CD14-positive monocyte (primary cell): ENCODE data around the gene SLC1A7. TPM values are rescaled to one million over a fixed set of nuclear protein-coding genes. Genes with fewer than 3 reads are reported as not detected.

Source experiments
- DNase-seq, 3 donors: peaks; one replicate each; pipeline ENCODE4 v3.0.0-alpha.2; 2011 to 2022
- H2AFZ ChIP-seq: 2 replicates; pipeline ENCODE4 v1.6.0; 2012; ENCODE audit warnings: mild to moderate bottlenecking, low read depth, low read length, inconsistent platforms; ENCODE audit not compliant: insufficient read depth, poor library complexity, severe bottlenecking
- H3K27ac ChIP-seq, 2 donors: 1 replicate in 1 of 2; 2 replicates in 1 of 2; pipeline ENCODE4 v1.5.1; 2012 to 2013; ENCODE audit warnings: low read length in 2 of 2, control low read depth in 1 of 2, inconsistent platforms in 1 of 2, low read depth in 1 of 2, mild to moderate bottlenecking in 1 of 2
- H3K27me3 ChIP-seq, 2 donors: one replicate each; pipeline versions ENCODE4 v1.6.0 to v1.6.1; 2011 to 2013; ENCODE audit warnings: low read length in 2 of 2; ENCODE audit not compliant: control insufficient read depth in 2 of 2, insufficient read depth in 2 of 2
- H3K36me3 ChIP-seq, 2 donors: replicated peaks in 1 of 2; 1 replicate in 1 of 2; 2 replicates in 1 of 2; pipeline versions ENCODE4 v1.5.1 to v1.6.1; 2012 to 2013; ENCODE audit warnings: low read length in 2 of 2, control low read depth in 1 of 2, inconsistent platforms in 1 of 2, mild to moderate bottlenecking in 1 of 2; ENCODE audit not compliant: insufficient read depth in 2 of 2, control insufficient read depth in 1 of 2
- H3K4me1 ChIP-seq, 2 donors: 1 replicate in 1 of 2; 2 replicates in 1 of 2; pipeline versions ENCODE4 v1.5.1 to v1.6.1; 2012 to 2013; ENCODE audit warnings: low read length in 2 of 2, control low read depth in 1 of 2, inconsistent platforms in 1 of 2, mild to moderate bottlenecking in 1 of 2, moderate library complexity in 1 of 2; ENCODE audit not compliant: insufficient read depth in 2 of 2, control insufficient read depth in 1 of 2
- H3K4me2 ChIP-seq: replicated peaks from 2 replicates; pipeline ENCODE3; 2012; ENCODE audit warnings: low read length, moderate library complexity, mild to moderate bottlenecking; ENCODE audit not compliant: poor library complexity, severe bottlenecking; ENCODE audit errors: extremely low read depth
- H3K4me3 ChIP-seq, 3 experiments: fragments of 200-600 bp in 1 of 3; sonication (generic) in 1 of 3; replicated peaks in 1 of 3; 1 replicate in 2 of 3; 2 replicates in 1 of 3; pipeline ENCODE4 v1.5.1; 2011 to 2013; ENCODE audit warnings: low read length in 3 of 3, mild to moderate bottlenecking in 3 of 3, control low read depth in 2 of 3, low read depth in 2 of 3, inconsistent platforms in 1 of 3, moderate library complexity in 1 of 3
- H3K79me2 ChIP-seq: 2 replicates; pipeline ENCODE4 v1.6.0; 2012; ENCODE audit warnings: mild to moderate bottlenecking, control low read depth, inconsistent platforms, low read length, moderate library complexity; ENCODE audit not compliant: insufficient read depth
- H3K9ac ChIP-seq: 2 replicates; pipeline ENCODE4 v1.6.0; 2017; ENCODE audit warnings: low read length, mild to moderate bottlenecking; ENCODE audit not compliant: insufficient read depth, poor library complexity, severe bottlenecking
- H3K9me3 ChIP-seq, 2 donors: replicated peaks in 1 of 2; 1 replicate in 1 of 2; 2 replicates in 1 of 2; pipeline versions ENCODE4 v1.5.1 to v1.6.1; 2012 to 2013; ENCODE audit warnings: low read length in 2 of 2, control low read depth in 1 of 2; ENCODE audit not compliant: control insufficient read depth in 1 of 2, insufficient read depth in 1 of 2
- H4K20me1 ChIP-seq: 2 replicates; pipeline ENCODE4 v1.6.0; 2012; ENCODE audit warnings: mild to moderate bottlenecking, low read length, control low read depth, moderate library complexity; ENCODE audit not compliant: insufficient read depth
- H3K27ac Mint-ChIP-seq, 7 donors: one replicate each; pipeline ENCODE4 v1.8.0; 2020; ENCODE audit warnings: mild to moderate bottlenecking in 7 of 7, mixed read lengths in 7 of 7, moderate library complexity in 6 of 7, inconsistent platforms in 2 of 7
- H3K27me3 Mint-ChIP-seq, 3 donors: one replicate each; pipeline ENCODE4 v1.8.0; 2021 to 2022; ENCODE audit warnings: low read depth in 3 of 3, mild to moderate bottlenecking in 3 of 3, mixed read lengths in 3 of 3, moderate library complexity in 3 of 3, inconsistent platforms in 1 of 3
- H3K36me3 Mint-ChIP-seq, 2 donors: one replicate each; pipeline ENCODE4 v1.8.0; 2020; ENCODE audit warnings: mixed read lengths in 2 of 2, inconsistent platforms in 1 of 2, mild to moderate bottlenecking in 1 of 2
- H3K4me1 Mint-ChIP-seq: one replicate; pipeline ENCODE4 v1.8.0; 2020; ENCODE audit warnings: mild to moderate bottlenecking, mixed read lengths
- H3K4me3 Mint-ChIP-seq, 2 donors: one replicate each; pipeline ENCODE4 v1.8.0; 2020; ENCODE audit warnings: mild to moderate bottlenecking in 2 of 2, mixed read lengths in 2 of 2, moderate library complexity in 1 of 2
- H3K9me3 Mint-ChIP-seq, 7 donors: one replicate each; pipeline ENCODE4 v1.8.0; 2020 to 2022; ENCODE audit warnings: mixed read lengths in 7 of 7, mild to moderate bottlenecking in 6 of 7, moderate library complexity in 6 of 7, inconsistent platforms in 2 of 7
- WGBS: methylation state at CpG from one replicate; pipeline ENCODE4 v1.1.5; 2013; ENCODE audit warnings: missing lambda C conversion rate; ENCODE audit not compliant: insufficient coverage; 5-methylcytosine and 5-hydroxymethylcytosine counted together
- intact Hi-C, 2 donors: fragments of 100-400 bp; cut with micrococcal nuclease; formaldehyde crosslinking; loops; one replicate each; pipeline versions ENCODE4 v1.15.0 to v1.15.1; 2023
- polyA plus RNA-seq, 3 donors: library from polyadenylated mRNA; depleted of rRNA in 1 of 3; unstranded in 2 of 3; stranded (reverse) in 1 of 3; fragments of 300-500 nt in 2 of 3; fragments of >200 nt in 1 of 3; fragmentation: Illumina TruSeq in 2 of 3; gene quantifications; 1 replicate in 2 of 3; 2 replicates in 1 of 3; pipeline ENCODE4 v1.2.3, GENCODE V29; 2012 to 2021
- TF ChIP-seq, protein P1 (sequence below): fragments of 200-600 bp; IDR thresholded peaks from one replicate; pipeline ENCODE4 v1.8.0; 2022; ENCODE audit warnings: antibody characterized with exemption, mild to moderate bottlenecking

The SLC1A7 gene
- polyA plus RNA-seq, 3 donors, result not detected

DNA sequence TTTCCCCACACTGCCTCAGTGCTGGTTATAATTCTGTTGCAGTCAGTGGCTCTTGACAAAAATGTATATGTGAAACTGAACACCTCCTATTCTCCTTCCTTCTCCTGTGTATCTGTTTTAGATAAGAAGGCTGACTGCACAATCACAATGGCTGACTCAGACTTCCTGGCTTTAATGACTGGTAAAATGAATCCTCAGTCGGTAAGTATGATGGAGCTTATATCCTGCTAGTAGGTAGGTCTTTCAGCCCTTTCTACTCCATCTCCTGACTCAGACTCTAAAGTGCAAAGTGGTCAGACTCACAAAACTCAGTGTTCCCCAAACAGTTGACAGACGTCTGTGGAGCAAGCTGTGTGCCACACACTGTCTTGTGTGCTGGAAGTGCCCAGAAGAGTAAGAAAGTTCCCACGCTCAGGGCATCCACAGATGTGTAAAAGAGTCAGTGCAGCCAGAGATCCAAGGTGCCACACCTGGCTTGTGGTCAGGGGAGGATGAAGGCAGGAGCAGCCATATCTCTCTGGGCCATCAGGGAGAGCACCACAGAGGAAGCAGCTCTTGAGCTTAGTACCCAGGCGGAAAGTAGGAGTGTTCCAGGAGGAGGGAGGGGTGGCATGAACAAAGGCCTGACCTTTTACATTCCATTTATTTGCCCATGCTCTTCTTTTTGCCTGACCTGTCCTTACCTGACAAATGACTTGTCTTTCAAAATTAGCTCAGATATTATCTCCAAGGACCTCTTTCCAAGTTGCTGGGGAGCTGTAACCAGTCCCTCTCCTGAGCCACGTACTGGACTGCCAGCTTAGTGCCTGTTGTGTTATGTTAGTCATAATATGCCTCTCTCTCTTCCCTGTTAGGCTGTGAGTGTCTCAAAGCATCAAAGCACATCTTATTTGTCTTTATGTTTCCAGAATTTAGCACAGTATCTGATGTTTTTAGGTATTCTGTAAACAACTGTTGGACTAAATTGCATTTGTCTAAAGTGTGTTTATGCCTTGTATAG is 94.4 kb downstream of the SLC1A7 start:
- Histone ChIP-seq H3K4me2 (no peak overlapping the region), H3K9me3 (no peaks in the 10 kb centered on the region), H4K20me1 (no peaks in the 10 kb centered on the region), H3K4me1 (no peaks in the 10 kb centered on the region), H3K36me3 (peaks cover 30 to 94% of the 10 kb centered on the region in 2 donors), H2AFZ (no peak overlapping the region), H3K79me2 (no peaks in the 10 kb centered on the region), H3K27ac (no peak overlapping the region), H3K27me3 (no peaks in the 10 kb centered on the region), H3K4me3 (no peak overlapping the region), H3K9ac (no peak overlapping the region)
- H3K27ac Mint-ChIP-seq, result peak overlapping the region in 1 of 7 donors; percentile 4
- H3K4me1 Mint-ChIP-seq, result no peaks in the 10 kb centered on the region
- H3K9me3 Mint-ChIP-seq, result no peaks in the 10 kb centered on the region
- H3K36me3 Mint-ChIP-seq, result peaks cover 59 to 74% of the 10 kb centered on the region in 2 donors
- TF ChIP-seq, protein P1, sequence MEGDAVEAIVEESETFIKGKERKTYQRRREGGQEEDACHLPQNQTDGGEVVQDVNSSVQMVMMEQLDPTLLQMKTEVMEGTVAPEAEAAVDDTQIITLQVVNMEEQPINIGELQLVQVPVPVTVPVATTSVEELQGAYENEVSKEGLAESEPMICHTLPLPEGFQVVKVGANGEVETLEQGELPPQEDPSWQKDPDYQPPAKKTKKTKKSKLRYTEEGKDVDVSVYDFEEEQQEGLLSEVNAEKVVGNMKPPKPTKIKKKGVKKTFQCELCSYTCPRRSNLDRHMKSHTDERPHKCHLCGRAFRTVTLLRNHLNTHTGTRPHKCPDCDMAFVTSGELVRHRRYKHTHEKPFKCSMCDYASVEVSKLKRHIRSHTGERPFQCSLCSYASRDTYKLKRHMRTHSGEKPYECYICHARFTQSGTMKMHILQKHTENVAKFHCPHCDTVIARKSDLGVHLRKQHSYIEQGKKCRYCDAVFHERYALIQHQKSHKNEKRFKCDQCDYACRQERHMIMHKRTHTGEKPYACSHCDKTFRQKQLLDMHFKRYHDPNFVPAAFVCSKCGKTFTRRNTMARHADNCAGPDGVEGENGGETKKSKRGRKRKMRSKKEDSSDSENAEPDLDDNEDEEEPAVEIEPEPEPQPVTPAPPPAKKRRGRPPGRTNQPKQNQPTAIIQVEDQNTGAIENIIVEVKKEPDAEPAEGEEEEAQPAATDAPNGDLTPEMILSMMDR, result no peak
- H3K27me3 Mint-ChIP-seq, result no peaks in the 10 kb centered on the region
- H3K4me3 Mint-ChIP-seq, result no peak overlapping the region
- DNase-seq, result no peak
- WGBS, result 75% methylated on average over 3 of the region's 5 CpGs
- intact Hi-C loops, result no loop called here

DNA sequence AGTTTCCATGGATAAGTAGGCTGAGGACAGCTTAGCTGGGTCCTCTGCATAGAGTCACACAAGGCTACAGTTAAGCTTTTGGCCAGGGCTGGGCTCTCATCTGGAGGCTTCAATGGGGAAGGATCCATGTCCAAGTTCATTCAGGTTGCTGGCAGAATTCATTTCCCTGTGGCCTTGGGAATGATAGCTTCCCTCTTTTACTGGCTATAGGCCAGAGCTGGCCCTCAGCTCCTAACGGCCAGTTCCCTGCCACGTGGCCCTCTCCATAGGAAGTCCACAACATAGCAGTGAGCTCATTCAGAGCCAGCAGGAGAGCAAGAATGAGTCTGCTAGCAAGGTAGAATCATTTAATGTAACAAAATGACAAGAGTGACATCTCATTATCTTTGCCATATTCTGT is 95.5 kb downstream of the SLC1A7 start:
- H3K4me1 ChIP-seq, result no peaks in the 10 kb centered on the region
- no peaks in the 10 kb centered on the region for H3K4me1 Mint-ChIP-seq
- WGBS, result 40% methylated on average over 1 of the region's 2 CpGs
- H3K27me3 ChIP-seq, result no peaks in the 10 kb centered on the region
- H3K36me3 ChIP-seq, result peaks cover 29 to 94% of the 10 kb centered on the region in 2 donors
- H3K4me3 Mint-ChIP-seq, result no peak overlapping the region
- H3K4me2 ChIP-seq, result no peak overlapping the region
- no peaks in the 10 kb centered on the region for H4K20me1 ChIP-seq
- no peak overlapping the region for H2AFZ ChIP-seq
- H3K9me3 ChIP-seq, result no peaks in the 10 kb centered on the region
- intact Hi-C loops, result no loop called here
- DNase-seq, result no peak
- H3K27ac Mint-ChIP-seq, result peak overlapping the region in 2 of 7 donors; percentile 15 to 22
- no peaks in the 10 kb centered on the region for H3K27me3 Mint-ChIP-seq
- no peak overlapping the region for H3K4me3 ChIP-seq
- TF ChIP-seq, protein P1, result no peak
- H3K36me3 Mint-ChIP-seq, result peaks cover 53 to 72% of the 10 kb centered on the region in 2 donors
- H3K79me2 ChIP-seq, result no peaks in the 10 kb centered on the region
- H3K27ac ChIP-seq, result no peak overlapping the region
- no peaks in the 10 kb centered on the region for H3K9me3 Mint-ChIP-seq
- H3K9ac ChIP-seq, result no peak overlapping the region
